Measurements from ENCODE around the gene CHAD. TPM values are rescaled to one million over a fixed set of nuclear protein-coding genes. Genes with fewer than 3 reads are reported as not detected.
"Not testable (repeated sequence)": the region's sequence is repeated elsewhere in the genome, so short reads cannot be mapped to it uniquely, and the experiment has no call there.

The CHAD gene
- total RNA-seq, 1 donor from 2014 or later: not detected

- intact Hi-C loops (cut with micrococcal nuclease): no loop called here
Measured at GRCh38 chr17:50430821-50431618, 37.7 kb downstream of the CHAD start.

GRCh38 chr17:50429793-50430192, 38.9 kb downstream of the CHAD start:
- intact Hi-C loops (cut with micrococcal nuclease): no loop called here

- intact Hi-C loops (cut with micrococcal nuclease): no loop called here
Measured at GRCh38 chr17:50428831-50429424, 39.8 kb downstream of the CHAD start.

GRCh38 chr17:50428126-50428525, 40.6 kb downstream of the CHAD start:
- intact Hi-C loops (cut with micrococcal nuclease): not testable (repeated sequence)

- intact Hi-C loops (cut with micrococcal nuclease): loop anchor here (1.0 to 2.0 kb wide), 2 partner anchors 30 to 52 kb away; partner anchors contain the start of genes LRRC59 and RSAD1
Measured at GRCh38 chr17:50426814-50427787, 41.6 kb downstream of the CHAD start.

GRCh38 chr17:50426472-50426782, 42.3 kb downstream of the CHAD start:
- intact Hi-C loops (cut with micrococcal nuclease): loop anchor here (2.0 kb wide), 1 partner anchor 52 kb away; the partner anchor contains the start of gene RSAD1

- intact Hi-C loops (cut with micrococcal nuclease): loop anchor here (2.0 kb wide), 1 partner anchor 53 kb away; the partner anchor contains the start of gene RSAD1
Measured at GRCh38 chr17:50425682-50426471, 42.8 kb downstream of the CHAD start, which contains the start of gene ACSF2. Gene ACSF2 (plus strand): TSS chr17:50426218. CDS start chr17:50426262, 44 bp downstream.

- intact Hi-C loops (cut with micrococcal nuclease): no loop called here
Measured at GRCh38 chr17:50424996-50425681, 43.5 kb downstream of the CHAD start.

GRCh38 chr17:50424246-50424995, 44.3 kb downstream of the CHAD start:
- intact Hi-C loops (cut with micrococcal nuclease): no loop called here

- intact Hi-C loops (cut with micrococcal nuclease): no loop called here
Measured at GRCh38 chr17:50423553-50424159, 45.0 kb downstream of the CHAD start.

GRCh38 chr17:50422738-50423137, 45.9 kb downstream of the CHAD start:
- intact Hi-C loops (cut with micrococcal nuclease): no loop called here

- intact Hi-C loops (cut with micrococcal nuclease): no loop called here
Measured at GRCh38 chr17:50421308-50422051, 47.2 kb downstream of the CHAD start.

GRCh38 chr17:50420419-50421112, 48.1 kb downstream of the CHAD start:
- intact Hi-C loops (cut with micrococcal nuclease): no loop called here

- intact Hi-C loops (cut with micrococcal nuclease): not testable (repeated sequence)
Measured at GRCh38 chr17:50419577-50419976, 49.1 kb downstream of the CHAD start.

- intact Hi-C loops (cut with micrococcal nuclease): no loop called here
Measured at GRCh38 chr17:50414808-50415207, 53.9 kb downstream of the CHAD start.

Data from T-helper 2 cell treated with Interferon-gamma antibody and Interleukin-4, amounts not matched to agents 100 ng/mL and 5 ng/mL, for 36 hours (primary cell).